GM19324 (cell line): ENCODE results near the gene INO80D.
"Not testable (repeated sequence)": the region's sequence is repeated elsewhere in the genome, so short reads cannot be mapped to it uniquely, and the experiment has no call there.

Experiments
- ATAC-seq: cut with Tn5 transposase; IDR thresholded peaks from one replicate; pipeline ENCODE4 v1.9.1; 2021; ENCODE audit warnings: mild to moderate bottlenecking, moderate library complexity; ENCODE audit not compliant: unreplicated experiment, low FRiP score

Gene INO80D

GRCh38 chr2:206085742-206086445, at the start of gene INO80D:
Gene INO80D (minus strand): TSS chr2:206086174. CDS start chr2:206063016, 23,158 bp downstream.
- ATAC-seq = peak; percentile 82

DNA sequence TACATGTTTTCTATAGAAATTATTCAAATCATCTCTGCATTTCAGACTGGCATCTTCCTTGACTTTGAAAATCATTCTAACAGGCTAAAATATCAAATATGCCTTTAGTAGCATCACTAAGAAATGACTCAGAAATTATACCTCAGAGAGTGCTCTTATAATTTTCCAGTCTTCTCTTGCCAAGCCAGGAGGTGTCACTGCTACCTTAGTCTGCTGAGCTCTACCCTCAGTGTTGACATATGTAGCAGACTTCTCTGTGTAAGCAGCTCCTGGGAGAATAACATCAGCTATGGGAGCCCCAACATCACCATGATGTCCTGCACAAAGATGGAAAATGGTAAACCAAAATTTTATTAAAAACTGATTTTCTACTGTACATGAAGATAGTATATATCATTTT, 41.7 kb upstream of the INO80D start:
- ATAC-seq = no peak

GRCh38 chr2:206125901-206126300, 39.9 kb upstream of the INO80D start:
- no peak for ATAC-seq

DNA sequence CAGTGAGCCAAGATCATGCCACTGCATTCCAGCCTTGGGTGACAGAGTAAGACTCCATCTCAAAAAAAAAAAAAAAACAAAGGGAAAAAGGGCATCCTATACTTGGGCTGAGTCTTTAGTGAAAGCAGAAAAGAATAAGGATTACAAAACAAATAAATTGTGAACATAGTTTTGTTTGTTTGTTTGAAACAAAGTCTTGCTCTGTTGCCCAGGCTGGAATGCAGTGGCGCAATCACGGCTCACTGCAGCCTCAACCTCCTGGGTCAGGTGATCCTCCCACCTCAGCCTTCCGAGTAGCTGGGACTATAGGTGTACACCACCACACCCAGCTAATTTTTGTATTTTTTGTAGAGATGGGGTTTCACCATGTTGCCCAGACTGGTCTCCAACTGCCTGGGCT, 36.6 kb upstream of the INO80D start:
- not testable (repeated sequence) for ATAC-seq

DNA sequence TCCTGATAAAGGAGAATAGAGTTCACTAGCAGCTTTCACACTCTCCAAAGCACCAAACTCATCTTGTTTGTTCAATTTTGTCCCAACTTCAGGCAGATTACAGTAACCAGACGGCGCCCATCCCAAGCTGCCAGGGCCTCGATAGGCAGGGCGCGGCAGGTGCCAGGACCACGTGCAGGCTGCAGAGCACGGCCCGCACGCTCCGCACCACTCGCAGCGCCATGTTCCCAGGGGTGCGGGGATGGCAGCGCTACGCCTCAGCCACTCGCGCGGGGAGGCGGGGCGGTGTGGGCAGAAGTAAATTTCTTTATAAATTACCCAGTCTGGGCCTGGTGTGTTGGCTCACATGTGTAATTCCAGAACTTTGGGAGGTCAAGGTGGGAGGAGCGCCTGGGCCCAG, 30.3 kb upstream of the INO80D start:
- no peak for ATAC-seq

GRCh38 chr2:206115026-206115578, 29.1 kb upstream of the INO80D start:
- no peak for ATAC-seq

DNA sequence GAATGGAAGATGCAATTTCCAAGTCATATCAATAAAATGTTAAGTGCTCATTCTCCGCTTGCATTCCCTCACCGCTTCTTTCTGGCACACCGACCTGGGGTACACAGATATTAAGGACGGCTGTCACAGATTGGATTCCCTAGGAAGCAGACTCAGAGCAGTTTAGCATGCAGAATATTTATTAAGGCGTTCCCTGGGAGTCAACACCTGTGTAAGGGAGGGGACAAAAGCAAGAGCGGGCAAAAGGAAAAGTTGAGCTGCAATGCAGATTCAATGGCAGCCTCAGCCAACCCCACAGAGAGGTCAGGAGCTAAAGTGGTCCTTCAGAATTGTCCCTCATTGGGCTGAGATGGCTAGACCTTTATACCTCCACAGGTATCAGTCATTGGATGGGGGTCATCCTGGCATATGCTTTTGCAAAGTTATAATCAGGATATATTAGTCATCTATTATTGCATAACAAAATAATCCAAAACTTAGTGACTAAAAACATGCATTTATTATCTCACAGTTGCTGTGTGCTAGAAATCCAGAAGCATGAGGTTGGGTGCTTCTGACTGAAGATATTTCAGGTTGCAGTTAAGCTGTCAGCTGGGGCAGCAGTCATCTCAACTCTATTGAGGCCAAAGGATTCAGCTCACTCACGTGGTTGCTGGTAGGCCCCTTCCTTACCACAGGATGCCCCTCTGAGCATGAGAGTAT, 27.0 kb upstream of the INO80D start:
- no peak for ATAC-seq

GRCh38 chr2:206112108-206112507, 26.1 kb upstream of the INO80D start:
- ATAC-seq = no peak

DNA sequence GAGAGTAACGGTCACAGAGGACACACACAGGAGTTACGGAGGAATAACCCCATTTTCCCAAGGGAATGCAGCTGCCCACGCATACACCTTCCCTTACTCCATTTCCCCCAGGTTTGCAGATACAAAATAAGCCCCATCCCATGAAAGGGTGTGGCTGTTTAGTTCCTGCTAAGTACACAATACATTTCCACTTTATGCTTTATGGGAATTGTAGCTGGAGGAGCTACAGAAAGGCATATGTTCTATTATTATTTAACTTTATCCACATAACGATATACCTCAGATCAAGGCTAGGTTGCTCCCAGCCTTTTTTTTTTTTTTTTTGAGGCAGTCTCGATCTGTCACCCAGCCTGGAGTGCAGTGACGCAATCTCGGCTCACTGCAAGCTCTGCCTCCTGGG, 22.7 kb upstream of the INO80D start:
- ATAC-seq = no peak

- ATAC-seq = no peak
Measured at GRCh38 chr2:206105541-206105940, 19.6 kb upstream of the INO80D start.

DNA sequence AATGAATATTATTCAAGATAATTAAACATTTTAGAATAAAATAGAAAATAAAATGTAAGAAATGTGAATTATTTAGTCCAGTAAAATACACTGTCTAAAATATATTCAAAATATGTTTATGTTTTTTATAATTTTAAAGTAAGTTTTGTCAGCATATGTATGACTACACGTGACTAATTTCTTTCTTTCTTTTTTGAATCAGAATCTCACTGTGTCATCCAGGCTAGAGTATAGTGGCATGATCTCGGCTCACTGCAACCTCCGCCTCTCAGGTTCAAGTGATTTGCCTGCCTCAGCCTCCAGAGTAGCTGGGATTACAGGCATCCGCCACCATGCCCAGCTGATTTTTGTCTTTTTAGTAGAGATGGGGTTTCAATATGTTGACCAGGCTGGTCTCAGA, 19.1 kb upstream of the INO80D start:
- no peak for ATAC-seq

DNA sequence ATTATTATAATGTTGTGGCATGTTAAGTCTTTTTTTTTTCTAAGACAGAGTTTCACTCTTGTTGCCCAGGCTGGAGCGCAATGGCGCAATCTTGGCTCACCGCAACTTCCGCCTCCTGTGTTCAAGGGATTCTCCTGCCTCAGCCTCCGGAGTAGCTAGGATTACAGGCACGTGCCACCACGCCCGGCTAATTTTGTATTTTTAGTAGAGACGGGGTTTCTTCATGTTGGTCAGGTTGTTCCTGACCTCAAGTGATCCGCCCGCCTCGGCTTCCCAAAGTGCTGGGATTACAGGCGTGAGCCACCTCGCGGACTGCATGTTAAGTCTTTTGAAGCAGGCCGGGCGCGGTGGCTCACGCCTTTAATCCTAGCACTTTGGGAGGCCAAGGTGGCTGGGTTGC, 12.9 kb upstream of the INO80D start:
- not testable (repeated sequence) for ATAC-seq

- no peak for ATAC-seq
Measured at GRCh38 chr2:206098471-206098870, 12.5 kb upstream of the INO80D start.

GRCh38 chr2:206096876-206097275, 10.9 kb upstream of the INO80D start:
- no peak for ATAC-seq

- ATAC-seq = no peak
Measured at GRCh38 chr2:206095536-206096332, 9.8 kb upstream of the INO80D start.

- no peak for ATAC-seq
Measured at GRCh38 chr2:206092297-206092696, 6.3 kb upstream of the INO80D start.

DNA sequence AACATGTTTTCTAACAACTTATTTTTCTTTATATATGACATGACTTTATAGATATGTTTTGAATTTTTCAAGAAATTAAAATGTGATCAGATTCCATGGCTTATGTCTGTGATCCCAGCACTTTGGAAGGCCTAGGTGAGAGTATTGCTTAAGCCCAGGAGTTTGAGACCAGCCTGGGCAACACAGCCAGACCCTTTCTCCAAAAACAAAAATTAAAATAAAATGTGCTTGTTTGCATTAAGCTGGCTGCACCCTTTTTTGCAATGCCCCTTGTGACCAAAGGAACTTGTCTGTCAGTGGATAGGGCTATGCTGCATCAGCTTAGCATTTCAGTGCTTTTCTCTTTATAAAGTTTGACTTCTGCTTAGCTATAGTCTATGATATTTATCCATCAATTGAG, 2.3 kb upstream of the INO80D start:
- ATAC-seq = no peak

- no peak for ATAC-seq
Measured at GRCh38 chr2:206086716-206087350, 859 bp upstream of the INO80D start.

DNA sequence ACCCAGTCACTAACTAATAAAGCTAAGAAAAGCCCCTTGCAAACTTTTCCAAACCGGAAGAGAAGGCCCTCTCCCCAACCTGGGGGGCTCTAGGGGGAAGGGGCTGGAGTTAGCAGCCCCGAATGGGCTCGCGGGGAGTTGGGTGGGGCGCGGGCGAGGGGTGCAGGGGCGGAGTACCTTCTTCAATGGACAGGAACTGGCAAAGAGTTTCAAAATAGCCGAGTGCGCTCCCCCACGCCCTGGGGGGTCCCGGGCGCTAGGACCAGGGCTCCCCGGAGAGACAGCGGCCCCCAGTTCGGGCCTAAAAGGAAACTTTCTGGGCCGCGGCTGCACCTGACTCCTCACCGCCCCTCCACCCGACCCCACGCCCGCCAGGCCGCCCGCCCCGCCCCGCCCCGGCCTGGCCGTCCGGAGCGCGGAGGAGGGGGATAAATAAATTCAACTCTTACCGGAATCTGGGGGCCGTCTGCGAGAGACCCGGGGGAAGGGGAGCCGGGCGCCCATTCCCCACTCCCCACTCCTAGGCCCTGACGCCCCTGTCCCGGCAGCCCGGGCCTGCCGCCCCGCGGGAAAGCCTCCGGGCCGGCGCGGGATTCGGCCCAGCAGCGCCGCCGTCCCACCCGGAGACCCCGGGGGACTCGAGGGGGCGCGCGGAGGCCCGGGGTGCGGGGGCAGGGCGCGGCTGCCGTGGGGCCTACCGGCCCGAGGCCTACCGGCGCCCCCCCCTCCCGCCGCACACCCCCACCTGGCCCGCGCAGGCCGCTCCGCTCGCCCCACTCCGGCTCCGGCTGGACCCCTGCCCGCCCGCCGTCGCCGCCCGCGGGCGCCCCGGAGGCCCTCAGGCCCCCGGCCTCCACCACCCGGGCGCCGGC, 868 bp downstream of the INO80D start:
- ATAC-seq = peak; percentile 42

- ATAC-seq = no peak
Measured at GRCh38 chr2:206084439-206084869, 1.5 kb downstream of the INO80D start.
